Stomach (tissue), 9 donors: ENCODE results near the gene PTPRM. TPM values are rescaled to one million over a fixed set of nuclear protein-coding genes. Genes with fewer than 3 reads are reported as not detected.

ENCODE experiments used
- DNase-seq, 2 donors: peaks; one replicate each; pipeline versions ENCODE4 v3.0.0 to v3.0.0-alpha.2; 2013 to 2019
- H3K27ac ChIP-seq, 5 donors: fragments of 200-600 bp in 4 of 5; sonication (generic) in 4 of 5; one replicate each; pipeline ENCODE4 v1.5.1; 2013 to 2019; ENCODE audit warnings: mild to moderate bottlenecking in 1 of 5, moderate library complexity in 1 of 5
- H3K27me3 ChIP-seq, 3 donors: fragments of 200-600 bp; sonication (generic); one replicate each; pipeline ENCODE4 v1.5.1; 2017 to 2019; ENCODE audit warnings: mixed run types in 1 of 3
- H3K36me3 ChIP-seq, 4 donors: fragments of 200-600 bp; sonication (generic); 1 replicate in 3 of 4; 2 replicates in 1 of 4; pipeline ENCODE4 v1.5.1; 2016 to 2019
- H3K4me1 ChIP-seq, 4 donors: fragments of 200-600 bp; sonication (generic); one replicate each; pipeline ENCODE4 v1.5.1; 2016 to 2019
- H3K4me3 ChIP-seq, 4 donors: fragments of 200-600 bp; sonication (generic) in 3 of 4; one replicate each; pipeline ENCODE4 v1.5.1; 2016 to 2019; ENCODE audit warnings: mild to moderate bottlenecking in 1 of 4
- H3K9me3 ChIP-seq, 4 donors: fragments of 200-600 bp; sonication (generic); one replicate each; pipeline ENCODE4 v1.5.1; 2016 to 2019
- EP300 ChIP-seq: sonication (generic); formaldehyde crosslinking; IDR thresholded peaks from one replicate; pipeline ENCODE4 v1.6.1; 2017; ENCODE audit warnings: antibody characterized with exemption
- POLR2A ChIP-seq, 4 donors: fragments of 450-650 bp; IDR thresholded peaks; one replicate each; pipeline ENCODE4 v1.6.1; 2016; ENCODE audit warnings: antibody characterized with exemption in 4 of 4, control low read depth in 2 of 4, mild to moderate bottlenecking in 1 of 4, moderate library complexity in 1 of 4
- POLR2AphosphoS5 ChIP-seq, 3 donors: sonication (generic); formaldehyde crosslinking; IDR thresholded peaks; one replicate each; pipeline ENCODE4 v1.6.1; 2016; ENCODE audit warnings: antibody characterized with exemption in 3 of 3
- WGBS, 5 donors: extraction: QIAGEN DNeasy Blood & Tissue Kit in 3 of 5; methylation state at CpG; one replicate each; pipeline versions ENCODE4 v1.1.5 to v1.1.7; 2013 to 2018; 5-methylcytosine and 5-hydroxymethylcytosine counted together
- intact Hi-C: fragments of 100-400 bp; cut with DNase I; formaldehyde crosslinking; loops from one replicate; pipeline ENCODE4 v1.15.1; 2023; ENCODE audit warnings: low total_unique reads
- polyA plus RNA-seq, 3 donors: library from polyadenylated mRNA; stranded (reverse); fragments of 200-250 nt; gene quantifications; one replicate each; pipeline ENCODE4 v1.2.3, GENCODE V29; 2013
- total RNA-seq, 5 donors: library from RNA; depleted of rRNA; stranded (reverse); fragments of >200 nt; gene quantifications; one replicate each; pipeline versions ENCODE4 v1.1.0 to v1.2.3, GENCODE V29; 2014 to 2016
- TF ChIP-seq, protein P1 (sequence below), 7 experiments: fragments of 450-650 bp in 4 of 7; fragments of 200-600 bp in 3 of 7; sonication (generic) in 3 of 7; IDR thresholded peaks; one replicate each; pipeline ENCODE4 v1.5.1; 2016 to 2019; ENCODE audit warnings: antibody characterized with exemption in 7 of 7, control low read depth in 2 of 7, mild to moderate bottlenecking in 1 of 7
- donor health status: healthy with polysubstance abuse.
- donor health status: Bipolar disorder and iron deficiency.
- donor health status: healthy.

PTPRM gene
- total and polyA plus RNA-seq, 8 donors, result 7.5 to 246 (median 58.2) TPM

DNA sequence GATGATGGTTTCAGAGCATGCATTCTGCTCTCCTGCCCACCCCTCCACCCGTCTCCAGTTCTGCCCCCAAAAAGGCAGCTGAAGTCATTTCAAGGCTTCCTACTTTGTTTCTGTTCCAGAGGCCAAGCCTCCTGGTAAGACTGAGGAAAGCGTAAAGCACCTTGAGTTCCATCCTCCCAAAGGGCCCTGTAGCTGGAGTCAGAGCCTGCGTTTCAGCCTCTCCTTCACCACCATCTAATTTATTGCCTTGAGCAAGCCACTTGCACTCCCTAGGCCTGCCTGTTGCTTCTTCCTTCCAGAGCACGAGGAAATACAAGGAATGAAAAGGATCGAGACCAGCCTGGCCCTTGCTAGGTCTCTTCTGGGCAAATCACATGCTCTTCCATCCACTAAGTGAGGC, 797.9 kb downstream of the PTPRM start:
- TF ChIP-seq POLR2A (IDR thresholded peaks at IDR 0.05), result no peak
- no peak for TF ChIP-seq POLR2AphosphoS5 (IDR thresholded peaks at IDR 0.05)
- no peak for TF ChIP-seq EP300
- TF ChIP-seq, protein P1, sequence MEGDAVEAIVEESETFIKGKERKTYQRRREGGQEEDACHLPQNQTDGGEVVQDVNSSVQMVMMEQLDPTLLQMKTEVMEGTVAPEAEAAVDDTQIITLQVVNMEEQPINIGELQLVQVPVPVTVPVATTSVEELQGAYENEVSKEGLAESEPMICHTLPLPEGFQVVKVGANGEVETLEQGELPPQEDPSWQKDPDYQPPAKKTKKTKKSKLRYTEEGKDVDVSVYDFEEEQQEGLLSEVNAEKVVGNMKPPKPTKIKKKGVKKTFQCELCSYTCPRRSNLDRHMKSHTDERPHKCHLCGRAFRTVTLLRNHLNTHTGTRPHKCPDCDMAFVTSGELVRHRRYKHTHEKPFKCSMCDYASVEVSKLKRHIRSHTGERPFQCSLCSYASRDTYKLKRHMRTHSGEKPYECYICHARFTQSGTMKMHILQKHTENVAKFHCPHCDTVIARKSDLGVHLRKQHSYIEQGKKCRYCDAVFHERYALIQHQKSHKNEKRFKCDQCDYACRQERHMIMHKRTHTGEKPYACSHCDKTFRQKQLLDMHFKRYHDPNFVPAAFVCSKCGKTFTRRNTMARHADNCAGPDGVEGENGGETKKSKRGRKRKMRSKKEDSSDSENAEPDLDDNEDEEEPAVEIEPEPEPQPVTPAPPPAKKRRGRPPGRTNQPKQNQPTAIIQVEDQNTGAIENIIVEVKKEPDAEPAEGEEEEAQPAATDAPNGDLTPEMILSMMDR (IDR thresholded peaks at IDR 0.05), result no peak
- no peaks in the 10 kb centered on the region for H3K9me3 ChIP-seq
- no peak overlapping the region for H3K27ac ChIP-seq
- no peak for DNase-seq
- 87 to 98% (median 91%) methylated on average over 5 of the region's 5 CpGs for WGBS, 5 donors
- peaks cover 0 to 27% (median 15%) of the 10 kb centered on the region in 4 donors for H3K4me1 ChIP-seq
- intact Hi-C loops, result no loop called here
- H3K36me3 ChIP-seq, result no peaks in the 10 kb centered on the region
- no peak overlapping the region for H3K4me3 ChIP-seq
- H3K27me3 ChIP-seq, result peaks cover 0 to 8% (median 0%) of the 10 kb centered on the region in 3 donors

DNA sequence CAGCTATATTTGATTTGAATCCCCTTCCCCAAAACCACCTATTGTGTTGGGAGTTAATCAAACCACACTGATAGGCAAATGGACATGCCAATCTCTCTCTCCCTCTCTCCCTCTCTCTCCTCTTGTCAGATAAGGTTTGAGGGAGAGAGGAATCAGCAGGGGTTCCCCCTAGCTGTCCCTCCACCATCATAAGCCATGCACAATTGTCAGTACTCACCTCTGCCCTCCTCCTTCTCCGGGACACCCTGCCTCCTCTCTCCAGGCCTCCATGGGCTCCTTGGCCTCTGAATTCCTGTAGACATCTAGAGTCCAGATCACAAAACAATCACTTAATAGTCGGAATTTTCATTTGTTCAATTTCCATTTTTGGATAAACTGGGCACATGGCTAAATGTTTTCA, 798.4 kb downstream of the PTPRM start:
- 89 to 100% (median 96%) methylated on average over 2 of the region's 2 CpGs for WGBS, 5 donors
- intact Hi-C loops, result no loop called here
- DNase-seq, result no peak

DNA sequence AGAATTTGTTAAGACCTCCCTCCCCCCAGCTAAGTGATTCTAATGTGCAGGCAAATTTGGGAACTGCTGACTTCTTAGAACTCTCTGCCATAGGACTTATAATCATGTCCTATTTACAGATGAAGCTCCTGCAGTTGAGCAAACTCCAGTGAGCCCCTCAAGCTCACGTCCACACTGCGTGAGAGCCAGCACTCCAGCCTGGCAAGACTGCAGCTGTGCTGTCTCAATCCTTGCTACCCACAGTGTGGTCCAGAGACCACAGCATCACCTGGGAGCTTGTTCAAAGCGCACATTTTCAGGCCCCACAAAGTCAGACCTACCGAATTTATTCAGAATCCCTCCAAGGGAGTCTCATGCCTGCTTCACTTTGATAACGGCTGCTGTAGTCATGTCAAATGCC, 799.0 kb downstream of the PTPRM start:
- Histone ChIP-seq H3K27ac (no peak overlapping the region), H3K36me3 (no peaks in the 10 kb centered on the region), H3K4me3 (no peak overlapping the region), H3K4me1 (peaks cover 0 to 27% (median 15%) of the 10 kb centered on the region in 4 donors), H3K27me3 (peaks cover 0 to 8% (median 0%) of the 10 kb centered on the region in 3 donors), H3K9me3 (no peaks in the 10 kb centered on the region)
- no peak for DNase-seq
- WGBS, 5 donors, result 72 to 88% (median 80%) methylated on average over 5 of the region's 5 CpGs
- TF ChIP-seq POLR2AphosphoS5 (IDR thresholded peaks at IDR 0.05) (no peak), EP300 (no peak), POLR2A (IDR thresholded peaks at IDR 0.05) (no peak)
- TF ChIP-seq, protein P1 (IDR thresholded peaks at IDR 0.05), result no peak
- intact Hi-C loops, result no loop called here

More for the DNA sequence above, 798.4 kb downstream of the PTPRM start:
- TF ChIP-seq POLR2AphosphoS5 (IDR thresholded peaks at IDR 0.05) (no peak), EP300 (no peak), POLR2A (IDR thresholded peaks at IDR 0.05) (no peak)
- TF ChIP-seq, protein P1 (IDR thresholded peaks at IDR 0.05), result no peak
- Histone ChIP-seq H3K4me1 (peaks cover 0 to 27% (median 15%) of the 10 kb centered on the region in 4 donors), H3K27ac (no peak overlapping the region), H3K36me3 (no peaks in the 10 kb centered on the region), H3K27me3 (peaks cover 0 to 8% (median 0%) of the 10 kb centered on the region in 3 donors), H3K4me3 (no peak overlapping the region), H3K9me3 (no peaks in the 10 kb centered on the region)

DNA sequence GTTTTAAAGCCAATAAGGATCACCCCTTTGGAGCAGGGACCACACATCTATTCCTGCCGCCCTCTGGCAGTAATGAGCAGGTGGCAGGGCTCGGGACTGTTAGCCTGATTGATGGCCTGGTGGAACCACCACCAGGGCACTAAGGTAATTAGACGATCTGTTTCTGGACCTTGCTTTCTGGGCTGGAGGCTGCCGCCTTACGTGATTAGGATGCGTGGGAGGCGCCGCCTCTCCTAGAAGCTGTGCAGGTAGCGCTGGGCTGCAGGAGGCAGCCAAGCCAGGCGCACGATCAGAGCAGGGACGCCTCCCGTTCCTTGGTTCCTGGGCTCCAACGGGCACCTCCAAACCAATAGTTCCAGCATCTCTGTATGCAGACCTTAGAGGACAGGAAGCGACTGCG, 799.5 kb downstream of the PTPRM start:
- DNase-seq, result peak in 1 of 2 donors; percentile 28
- 82 to 91% (median 82%) methylated on average over 15 to 16 of the region's 16 CpGs for WGBS, 5 donors
- Histone ChIP-seq H3K4me1 (peaks cover 0 to 27% (median 15%) of the 10 kb centered on the region in 4 donors), H3K36me3 (no peaks in the 10 kb centered on the region), H3K27ac (peak overlapping the region in 1 of 5 donors; percentile 59), H3K9me3 (no peaks in the 10 kb centered on the region), H3K27me3 (peaks cover 0 to 8% (median 0%) of the 10 kb centered on the region in 3 donors), H3K4me3 (peak overlapping the region in 1 of 4 donors; percentile 41)
- intact Hi-C loops, result no loop called here
- TF ChIP-seq EP300 (no peak), POLR2AphosphoS5 (IDR thresholded peaks at IDR 0.05) (no peak), POLR2A (IDR thresholded peaks at IDR 0.05) (no peak)
- TF ChIP-seq, protein P1 (IDR thresholded peaks at IDR 0.05), result no peak
